DOHH2 (cell line): ENCODE data around the gene SOAT2.

ENCODE experiments used
- CTCF ChIP-seq: fragments of 200-600 bp; sonication (generic); IDR thresholded peaks from one replicate; pipeline ENCODE4 v1.5.1; 2014; ENCODE audit warnings: antibody characterized with exemption, mild to moderate bottlenecking, low read depth, low read length; ENCODE audit not compliant: poor library complexity, severe bottlenecking
- EZH2phosphoT487 ChIP-seq: fragments of 200-600 bp; sonication (generic); IDR thresholded peaks from 2 replicates; pipeline ENCODE4 v1.6.1; 2017; ENCODE audit warnings: borderline replicate concordance, mild to moderate bottlenecking, antibody characterized with exemption, low read length, moderate library complexity, mixed read lengths

- no peak for TF ChIP-seq CTCF
- no peak for TF ChIP-seq EZH2phosphoT487
Measured at GRCh38 chr12:53094394-53094787, 8.9 kb upstream of the SOAT2 start.
